Neural cell (in vitro differentiated cells): Measurements from ENCODE around the gene LCLAT1.

Source experiments
- CTCF ChIP-seq: fragments of 450-650 bp; IDR thresholded peaks from 2 replicates; pipeline ENCODE4 v1.5.1; 2014; ENCODE audit warnings: antibody characterized with exemption, mild to moderate bottlenecking, moderate library complexity; ENCODE audit not compliant: poor library complexity, severe bottlenecking
- EZH2 ChIP-seq: fragments of 200-600, 300-800 bp; shearing (Covaris generic), sonication (generic); IDR thresholded peaks from 2 replicates; pipeline ENCODE4 v1.6.1; 2014; ENCODE audit warnings: antibody characterized with exemption, low read length, borderline replicate concordance, mild to moderate bottlenecking; ENCODE audit not compliant: insufficient read depth, poor library complexity, severe bottlenecking
- RAD21 ChIP-seq: fragments of 450-650 bp; conservative IDR thresholded peaks from 2 replicates; pipeline ENCODE4 v1.6.1; 2014; ENCODE audit warnings: antibody characterized with exemption, mild to moderate bottlenecking, moderate library complexity
- REST ChIP-seq: IDR thresholded peaks from 2 replicates; pipeline ENCODE4 v1.6.1; 2012; ENCODE audit warnings: borderline replicate concordance
- TAF1 ChIP-seq: IDR thresholded peaks from 2 replicates; pipeline ENCODE4 v1.6.1; 2012; ENCODE audit warnings: low read depth

- TF ChIP-seq CTCF (no peak), EZH2 (no peak), REST (no peak), TAF1 (no peak), RAD21 (no peak)
Observed at GRCh38 chr2:30398084-30398873, 48.8 kb upstream of the LCLAT1 start.
